ENCODE data around the gene RASSF1. TPM values are rescaled to one million over a fixed set of nuclear protein-coding genes. Genes with fewer than 3 reads are reported as not detected.

RASSF1 gene
- total and polyA plus RNA-seq, 2 of the 4 experiments (the other 2 are of a cell fraction), result 17.4 to 53.4 TPM

GRCh38 chr3:50296721-50297383 is 43.8 kb downstream of the RASSF1 start:
- no peaks in the 10 kb centered on the region for H3K27me3 ChIP-seq (ENCODE audit: control insufficient read depth, insufficient read depth, low read length)
- no peak overlapping the region for H3K4me3 ChIP-seq (ENCODE audit: insufficient read depth, low read depth, low read length)
- no peak for DNase-seq
- no peak overlapping the region for H2BK5ac ChIP-seq (ENCODE audit: low read depth, low read length, poor library complexity, severe bottlenecking)
- CTCF ChIA-PET, result no interaction called here
- no peak overlapping the region for H3K4me2 ChIP-seq (ENCODE audit: low read depth, low read length)
- peaks cover 17% of the 10 kb centered on the region for H3K4me1 ChIP-seq (ENCODE audit: control insufficient read depth, insufficient read depth, low read length)
- in situ Hi-C loops (cut with MboI; ENCODE audit: low sequenced_read_pairs) (no loop called here), intact Hi-C loops (cut with micrococcal nuclease) (no loop called here), dilution Hi-C loops (cut with HindIII; ENCODE audit: low sequenced_read_pairs, unreplicated experiment) (no loop called here)
- H3K36me3 ChIP-seq (ENCODE audit: control insufficient read depth, insufficient read depth, low read length), result no peaks in the 10 kb centered on the region
- no peak overlapping the region for H2AK5ac ChIP-seq (ENCODE audit: low read depth, low read length)
- H3K23ac ChIP-seq (ENCODE audit: low read depth, low read length), result no peak overlapping the region
- peaks cover 13 to 32% of the 10 kb centered on the region in 2 experiments; a peak in 3 of 4 replicates for H3K79me1 ChIP-seq (ENCODE audit: low read depth in 1 of 2, low read length in 2 of 2)
- no peak overlapping the region for H4K8ac ChIP-seq (ENCODE audit: low read depth in 2 of 2, low read length in 2 of 2)
- POLR2A ChIA-PET (ENCODE audit: unreplicated experiment), result no interaction called here
- H4K91ac ChIP-seq (ENCODE audit: insufficient read depth, low read depth, low read length), result no peak overlapping the region
- no peak overlapping the region for H3K56ac ChIP-seq (ENCODE audit: extremely low read depth, insufficient read depth, low read length)
- H3K4ac ChIP-seq (ENCODE audit: low read depth, low read length), result no peak overlapping the region
- no peak overlapping the region for H3K18ac ChIP-seq (ENCODE audit: low read depth, low read length)
- no peak overlapping the region for H2BK15ac ChIP-seq (ENCODE audit: low read depth, low read length)
- H3K9ac ChIP-seq (ENCODE audit: low read depth, low read length), result no peak overlapping the region
- H4K20me1 ChIP-seq (ENCODE audit: insufficient read depth, low read length), result no peaks in the 10 kb centered on the region
- H3K14ac ChIP-seq (replicated peaks; ENCODE audit: low read depth, low read length), result no peak overlapping the region
- no peak for TF ChIP-seq RCOR1 (IDR thresholded peaks at IDR 0.05; ENCODE audit: insufficient replicate concordance, low read length)
- TF ChIP-seq POLR2A (IDR thresholded peaks at IDR 0.05; ENCODE audit: low read depth, low read length), result no peak
- TF ChIP-seq CTCF (conservative IDR thresholded peaks at IDR 0.05; ENCODE audit: low read depth, low read length), result no peak
- no peak for TF ChIP-seq MXI1 (IDR thresholded peaks at IDR 0.05; ENCODE audit: borderline replicate concordance, low read depth, low read length)
- TF ChIP-seq BHLHE40 (IDR thresholded peaks at IDR 0.05; ENCODE audit: low read depth, low read length), result no peak
- TF ChIP-seq CEBPB (IDR thresholded peaks at IDR 0.05; ENCODE audit: low read depth, low read length), result no peak
- no peak for TF ChIP-seq ELK1 (IDR thresholded peaks at IDR 0.05; ENCODE audit: borderline replicate concordance, low read depth, low read length)
- TF ChIP-seq MAFK (IDR thresholded peaks at IDR 0.05; ENCODE audit: low read depth, low read length), result no peak
- no peak for TF ChIP-seq RFX5 (IDR thresholded peaks at IDR 0.05; ENCODE audit: low read depth, low read length)
- 90% methylated on average over 8 of the region's 18 CpGs; no CpG with 5 or more reads in 1 of the 2 experiments for WGBS, 2 experiments (ENCODE audit: extremely low coverage in 2 of 2, insufficient read length in 1 of 2)
- H3K27ac ChIP-seq (ENCODE audit: insufficient read depth, low read length), result no peak overlapping the region
- peaks cover 17% of the 10 kb centered on the region for H3K9me1 ChIP-seq (ENCODE audit: insufficient read depth, low read length)
- H2AFZ ChIP-seq (replicated peaks; ENCODE audit: low read length, poor library complexity), result no peak overlapping the region
- no peak overlapping the region for H2BK20ac ChIP-seq (ENCODE audit: low read depth, low read length)
- no peak for ATAC-seq (ENCODE audit: low read depth)
- H2BK120ac ChIP-seq (ENCODE audit: low read depth, low read length), result no peak overlapping the region
- no peaks in the 10 kb centered on the region for H3K9me3 ChIP-seq (ENCODE audit: control insufficient read depth, insufficient read depth, low read length)
- H4K5ac ChIP-seq (ENCODE audit: low read depth, low read length), result no peak overlapping the region
- no TSS peak for BruUV-seq (replicated peaks)
- no peak overlapping the region for H2AK9ac ChIP-seq (replicated peaks; ENCODE audit: low read depth, low read length, poor library complexity)

Data from IMR-90 (cell line).